Hippocampal formation (tissue), 2 donors: ENCODE data around the gene MEGF6.
"Not testable (repeated sequence)": the region's sequence is repeated elsewhere in the genome, so short reads cannot be mapped to it uniquely, and the experiment has no call there.

Experiments
- DNase-seq, 2 donors: peaks; one replicate each; lab custom pipeline; 2025; lab: John Stamatoyannopoulos, UW

Gene MEGF6

GRCh38 chr1:3627515-3628253, 16.4 kb upstream of the MEGF6 start:
- DNase-seq = no peak

GRCh38 chr1:3626025-3626424, 14.7 kb upstream of the MEGF6 start:
- no peak for DNase-seq

- no peak for DNase-seq
Observed at GRCh38 chr1:3625151-3625907, 14.0 kb upstream of the MEGF6 start.

GRCh38 chr1:3624200-3625136, 13.2 kb upstream of the MEGF6 start, which contains the start of gene TPRG1L:
Gene TPRG1L, plus strand, starts transcription at chr1:3625015. Its CDS starts 58 bp downstream, at chr1:3625073.
- peak; percentile 96 to 98 for DNase-seq

- DNase-seq = no peak
Observed at GRCh38 chr1:3623441-3624199, 12.3 kb upstream of the MEGF6 start.

- DNase-seq = not testable (repeated sequence)
Observed at GRCh38 chr1:3622102-3622501, 10.8 kb upstream of the MEGF6 start.

GRCh38 chr1:3621151-3621671, 9.9 kb upstream of the MEGF6 start:
- peak in 1 of 2 donors; percentile 21 for DNase-seq

- no peak for DNase-seq
Observed at GRCh38 chr1:3620708-3621107, 9.4 kb upstream of the MEGF6 start.

- DNase-seq = peak; percentile 32 to 59
Observed at GRCh38 chr1:3618881-3619671, 7.8 kb upstream of the MEGF6 start.

- DNase-seq = no peak
Observed at GRCh38 chr1:3618531-3618880, 7.2 kb upstream of the MEGF6 start.

- DNase-seq = no peak
Observed at GRCh38 chr1:3617806-3618345, 6.6 kb upstream of the MEGF6 start.

GRCh38 chr1:3616861-3617260, 5.6 kb upstream of the MEGF6 start:
- no peak for DNase-seq

- DNase-seq = no peak
Observed at GRCh38 chr1:3614755-3615742, 3.7 kb upstream of the MEGF6 start.

- no peak for DNase-seq
Observed at GRCh38 chr1:3612123-3612522, 815 bp upstream of the MEGF6 start.

GRCh38 chr1:3610527-3611169, 660 bp downstream of the MEGF6 start:
- no peak for DNase-seq

- DNase-seq = no peak
Observed at GRCh38 chr1:3609769-3610526, 1.4 kb downstream of the MEGF6 start.

GRCh38 chr1:3609016-3609768, 2.1 kb downstream of the MEGF6 start:
- DNase-seq = no peak
